GM19099 (cell line): ENCODE measurements around the gene CITED4.

Experiments used
- POLR2A ChIP-seq: IDR thresholded peaks from 3 replicates; pipeline ENCODE4 v1.6.1; 2011; ENCODE audit warnings: low read depth; ENCODE audit not compliant: insufficient read length; ENCODE audit errors: extremely low read depth

The CITED4 gene

GRCh38 chr1:40892354-40892753, 30.2 kb upstream of the CITED4 start:
- TF ChIP-seq POLR2A: no peak

GRCh38 chr1:40890771-40891170, 28.6 kb upstream of the CITED4 start:
- TF ChIP-seq POLR2A: no peak

DNA sequence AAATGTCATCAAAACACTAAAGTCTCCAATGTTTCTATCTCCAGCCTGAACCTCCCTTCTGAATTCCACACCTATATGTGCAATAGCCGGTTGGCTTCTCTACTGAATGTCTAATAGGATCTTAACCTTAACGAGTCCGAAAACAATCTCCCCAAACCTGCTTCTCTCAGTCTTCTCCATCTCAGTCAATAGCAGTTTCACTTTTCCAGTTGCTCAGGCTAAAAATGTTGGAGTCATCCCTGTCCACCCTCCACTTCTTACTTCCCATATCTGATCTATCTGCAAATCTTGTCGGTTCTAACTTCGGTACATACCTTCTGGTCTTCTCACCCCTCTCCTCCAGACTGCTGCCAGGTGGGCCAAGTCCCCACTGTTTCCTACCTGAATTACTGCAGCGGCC, 25.5 kb upstream of the CITED4 start:
- TF ChIP-seq POLR2A: no peak

DNA sequence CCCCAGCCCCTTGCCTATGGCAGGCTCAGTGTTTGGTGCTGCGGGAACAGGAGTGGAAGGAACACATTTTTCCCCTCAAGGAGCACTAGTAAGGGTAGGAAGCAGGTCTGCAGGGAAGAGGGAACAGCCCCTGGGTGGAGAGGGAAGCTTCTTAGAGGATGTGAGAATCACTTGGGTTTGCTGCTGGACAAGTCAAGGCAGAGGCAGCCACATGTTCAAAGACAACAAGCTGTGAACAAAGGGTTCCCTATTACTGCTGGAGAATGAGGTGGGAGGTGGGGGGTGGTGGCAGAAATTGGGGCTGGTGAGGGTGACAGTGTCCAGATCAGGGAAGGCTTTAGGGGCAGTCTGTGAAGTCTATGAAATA, 24.8 kb upstream of the CITED4 start:
- no peak for TF ChIP-seq POLR2A

- TF ChIP-seq POLR2A: no peak
These were observed 24.3 kb upstream of the CITED4 start for GRCh38 chr1:40886318-40887011.

- TF ChIP-seq POLR2A: no peak
These were observed 22.1 kb upstream of the CITED4 start for GRCh38 chr1:40884055-40884795.

GRCh38 chr1:40880813-40881549, 18.8 kb upstream of the CITED4 start:
- TF ChIP-seq POLR2A: no peak

DNA sequence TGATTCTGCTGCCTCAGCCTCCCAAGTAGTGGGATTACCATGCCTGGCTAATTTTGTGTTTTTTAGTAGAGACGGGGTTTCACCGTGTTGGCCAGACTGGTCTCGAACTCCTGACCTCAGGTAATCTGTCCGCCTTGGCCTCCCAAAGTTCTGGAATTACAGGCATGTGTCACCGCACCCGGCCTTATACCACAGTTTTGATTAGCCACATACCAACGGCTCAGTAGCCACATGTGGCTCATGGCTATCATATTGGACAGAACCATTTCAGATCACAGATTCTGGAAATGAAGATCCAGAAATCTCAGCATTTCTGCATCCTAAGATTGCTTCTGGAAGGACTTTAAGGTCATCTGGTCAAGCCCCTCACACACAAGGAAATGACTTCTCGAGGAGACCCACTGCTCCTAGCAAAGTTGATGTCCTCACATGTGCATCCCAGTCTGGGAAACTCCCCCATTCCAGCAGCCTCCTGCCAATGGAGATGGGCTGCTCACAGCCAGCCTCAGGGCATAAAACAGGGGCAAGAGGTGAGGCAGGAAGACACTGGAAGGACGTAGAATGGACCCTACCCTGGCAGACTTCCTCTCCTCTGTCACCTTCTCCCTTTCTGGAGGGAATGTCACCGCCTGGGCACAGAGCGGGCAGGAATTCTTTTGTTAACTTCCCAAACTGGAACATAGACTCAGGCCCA, 17.5 kb upstream of the CITED4 start:
- TF ChIP-seq POLR2A: no peak

GRCh38 chr1:40878906-40879305, 16.7 kb upstream of the CITED4 start:
- no peak for TF ChIP-seq POLR2A

GRCh38 chr1:40877698-40878097, 15.5 kb upstream of the CITED4 start:
- no peak for TF ChIP-seq POLR2A

DNA sequence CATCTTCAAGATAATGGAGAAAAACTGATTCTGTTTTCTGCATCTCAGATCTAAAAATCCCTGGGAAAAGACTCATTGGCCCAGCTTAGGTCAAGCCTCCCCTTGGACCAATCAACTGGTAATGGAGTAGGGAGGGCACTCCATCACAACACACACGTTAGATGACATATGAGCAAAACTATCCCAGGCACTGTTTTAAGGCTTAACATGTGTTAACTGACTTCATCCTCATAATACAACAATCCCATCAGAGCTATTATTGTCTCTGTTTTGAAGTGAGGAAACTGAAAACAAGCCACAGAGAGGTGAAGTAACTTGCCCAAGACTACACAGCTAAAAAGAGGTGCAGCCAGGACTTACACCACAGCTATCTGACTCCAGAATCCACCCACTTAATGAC, 14.7 kb upstream of the CITED4 start:
- no peak for TF ChIP-seq POLR2A

- no peak for TF ChIP-seq POLR2A
These were observed 14.2 kb upstream of the CITED4 start for GRCh38 chr1:40876436-40876761.

- TF ChIP-seq POLR2A: no peak
These were observed 11.8 kb upstream of the CITED4 start for GRCh38 chr1:40873863-40874472.

- no peak for TF ChIP-seq POLR2A
These were observed 10.1 kb upstream of the CITED4 start for GRCh38 chr1:40872276-40872675.

- TF ChIP-seq POLR2A: no peak
These were observed 8.1 kb upstream of the CITED4 start for GRCh38 chr1:40870135-40870728.
